ENCODE measurements around the gene RAB26.
"Not testable (repeated sequence)": the region's sequence is repeated elsewhere in the genome, so short reads cannot be mapped to it uniquely, and the experiment has no call there.

The RAB26 gene

GRCh38 chr16:2111412-2112335, 36.8 kb upstream of the RAB26 start:
- POLR2A ChIA-PET; DNase-seq; H3K27me3 ChIP-seq (replicated peaks in 2 of 5; ENCODE audit: control insufficient read depth in 4 of 5, insufficient read depth in 5 of 5, low read length in 4 of 5); H3K27ac ChIP-seq (ENCODE audit: insufficient read depth in 1 of 2, low read depth in 1 of 2, low read length in 2 of 2, poor library complexity in 1 of 2, severe bottlenecking in 2 of 2); H3K4me3 ChIP-seq (ENCODE audit: control insufficient read depth in 1 of 7, extremely low read depth in 1 of 7, insufficient read depth in 4 of 7, low read depth in 2 of 7, low read length in 6 of 7); CTCF ChIA-PET; H3K4me1 ChIP-seq (ENCODE audit: control extremely low read depth in 1 of 4, control insufficient read depth in 4 of 4, insufficient read depth in 4 of 4, low read length in 3 of 4); H3K9me3 ChIP-seq (ENCODE audit: control extremely low read depth in 1 of 5, control insufficient read depth in 4 of 5, insufficient read depth in 2 of 5, low read depth in 1 of 5, low read length in 4 of 5): not testable (repeated sequence)
- peaks cover 0 to 41% (median 7%) of the 10 kb centered on the region in 4 experiments for H3K36me3 ChIP-seq (ENCODE audit: control insufficient read depth in 4 of 4, insufficient read depth in 4 of 4, low read length in 3 of 4)
- WGBS (ENCODE audit: insufficient coverage), result 98% methylated on average over 29 of the region's 65 CpGs

DNA sequence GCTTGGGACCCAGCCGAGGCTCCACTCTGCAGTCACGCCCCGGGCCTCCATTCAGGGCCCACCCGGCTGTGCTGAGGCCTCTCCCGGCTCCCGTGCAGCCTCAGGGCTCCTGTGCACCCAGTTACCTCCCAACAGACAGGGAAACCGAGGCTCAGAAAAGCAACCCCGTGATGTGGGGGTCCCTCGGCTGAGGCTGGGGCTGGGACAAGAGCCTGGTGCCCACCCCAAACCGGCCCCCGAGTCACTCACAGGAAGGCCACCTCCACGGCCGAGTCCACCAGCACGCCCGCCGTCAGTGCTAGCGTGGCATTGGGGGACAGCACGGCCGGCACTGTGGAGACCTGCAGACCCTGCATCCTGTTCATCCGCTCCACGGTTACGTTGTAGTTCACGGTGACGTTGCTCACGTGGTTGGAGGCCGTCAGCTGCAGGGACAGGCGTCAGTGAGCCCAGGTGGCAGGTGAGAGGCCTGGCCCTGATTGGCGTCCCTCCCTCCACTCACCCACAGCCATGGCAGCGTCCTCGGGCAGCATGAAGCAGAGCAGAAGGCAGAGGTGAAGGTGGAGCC, 35.8 kb upstream of the RAB26 start:
- POLR2A ChIA-PET, result not testable (repeated sequence)

DNA sequence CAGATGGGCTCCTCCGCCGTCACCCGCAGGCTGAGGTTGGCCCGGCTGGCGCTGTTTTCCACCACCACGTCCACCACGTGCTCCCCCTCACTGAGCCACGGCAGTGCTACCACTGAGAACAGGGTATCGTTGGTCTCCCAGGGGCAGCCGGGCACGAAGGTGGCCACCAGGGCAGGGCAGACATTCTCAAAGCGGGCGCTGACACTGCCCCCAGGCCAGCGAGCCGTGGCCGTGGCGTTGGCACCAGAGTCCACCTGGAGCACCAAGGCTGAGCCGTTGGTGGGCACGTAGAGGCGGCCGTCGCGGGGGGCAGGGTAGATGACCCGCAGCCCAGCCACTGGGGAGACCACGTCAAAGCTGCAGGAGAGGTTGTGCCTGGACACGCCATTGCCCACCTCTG, 34.2 kb upstream of the RAB26 start:
- DNase-seq; POLR2A ChIA-PET; H3K27me3 ChIP-seq (replicated peaks in 2 of 5; ENCODE audit: control insufficient read depth in 4 of 5, insufficient read depth in 5 of 5, low read length in 4 of 5); CTCF ChIA-PET; H3K4me1 ChIP-seq (ENCODE audit: control extremely low read depth in 1 of 4, control insufficient read depth in 4 of 4, insufficient read depth in 4 of 4, low read length in 3 of 4); H3K4me3 ChIP-seq (ENCODE audit: control insufficient read depth in 1 of 7, extremely low read depth in 1 of 7, insufficient read depth in 4 of 7, low read depth in 2 of 7, low read length in 6 of 7); H3K9me3 ChIP-seq (ENCODE audit: control extremely low read depth in 1 of 5, control insufficient read depth in 4 of 5, insufficient read depth in 2 of 5, low read depth in 1 of 5, low read length in 4 of 5); H3K27ac ChIP-seq (ENCODE audit: insufficient read depth in 1 of 2, low read depth in 1 of 2, low read length in 2 of 2, poor library complexity in 1 of 2, severe bottlenecking in 2 of 2): not testable (repeated sequence)
- peaks cover 0 to 27% (median 7%) of the 10 kb centered on the region in 4 experiments for H3K36me3 ChIP-seq (ENCODE audit: control insufficient read depth in 4 of 4, insufficient read depth in 4 of 4, low read length in 3 of 4)
- 99% methylated on average over 23 of the region's 26 CpGs for WGBS (ENCODE audit: insufficient coverage)

More for the DNA sequence above, 35.8 kb upstream of the RAB26 start:
- H3K4me1 ChIP-seq (ENCODE audit: control extremely low read depth in 1 of 4, control insufficient read depth in 4 of 4, insufficient read depth in 4 of 4, low read length in 3 of 4); H3K9me3 ChIP-seq (ENCODE audit: control extremely low read depth in 1 of 5, control insufficient read depth in 4 of 5, insufficient read depth in 2 of 5, low read depth in 1 of 5, low read length in 4 of 5); H3K27ac ChIP-seq (ENCODE audit: insufficient read depth in 1 of 2, low read depth in 1 of 2, low read length in 2 of 2, poor library complexity in 1 of 2, severe bottlenecking in 2 of 2); H3K4me3 ChIP-seq (ENCODE audit: control insufficient read depth in 1 of 7, extremely low read depth in 1 of 7, insufficient read depth in 4 of 7, low read depth in 2 of 7, low read length in 6 of 7); CTCF ChIA-PET; DNase-seq; H3K27me3 ChIP-seq (replicated peaks in 2 of 5; ENCODE audit: control insufficient read depth in 4 of 5, insufficient read depth in 5 of 5, low read length in 4 of 5): not testable (repeated sequence)
- peaks cover 0 to 39% (median 7%) of the 10 kb centered on the region in 4 experiments for H3K36me3 ChIP-seq (ENCODE audit: control insufficient read depth in 4 of 4, insufficient read depth in 4 of 4, low read length in 3 of 4)
- WGBS (ENCODE audit: insufficient coverage), result 96% methylated on average over 18 of the region's 30 CpGs

GRCh38 chr16:2114885-2115590, 33.4 kb upstream of the RAB26 start:
- POLR2A ChIA-PET; H3K27me3 ChIP-seq (replicated peaks in 2 of 5; ENCODE audit: control insufficient read depth in 4 of 5, insufficient read depth in 5 of 5, low read length in 4 of 5); DNase-seq; H3K9me3 ChIP-seq (ENCODE audit: control extremely low read depth in 1 of 5, control insufficient read depth in 4 of 5, insufficient read depth in 2 of 5, low read depth in 1 of 5, low read length in 4 of 5); H3K4me3 ChIP-seq (ENCODE audit: control insufficient read depth in 1 of 7, extremely low read depth in 1 of 7, insufficient read depth in 4 of 7, low read depth in 2 of 7, low read length in 6 of 7); CTCF ChIA-PET; H3K27ac ChIP-seq (ENCODE audit: insufficient read depth in 1 of 2, low read depth in 1 of 2, low read length in 2 of 2, poor library complexity in 1 of 2, severe bottlenecking in 2 of 2); H3K4me1 ChIP-seq (ENCODE audit: control extremely low read depth in 1 of 4, control insufficient read depth in 4 of 4, insufficient read depth in 4 of 4, low read length in 3 of 4): not testable (repeated sequence)
- WGBS (ENCODE audit: insufficient coverage), result 95% methylated on average over 8 of the region's 34 CpGs
- peaks cover 0 to 22% (median 6%) of the 10 kb centered on the region in 4 experiments for H3K36me3 ChIP-seq (ENCODE audit: control insufficient read depth in 4 of 4, insufficient read depth in 4 of 4, low read length in 3 of 4)

GRCh38 chr16:2115591-2115973, 32.8 kb upstream of the RAB26 start:
- CTCF ChIA-PET, result no interaction called here
- POLR2A ChIA-PET, result no interaction called here
- Histone ChIP-seq H3K27ac (ENCODE audit: insufficient read depth in 1 of 2, low read depth in 1 of 2, low read length in 2 of 2, poor library complexity in 1 of 2, severe bottlenecking in 2 of 2) (no peak overlapping the region), H3K27me3 (replicated peaks in 2 of 5; ENCODE audit: control insufficient read depth in 4 of 5, insufficient read depth in 5 of 5, low read length in 4 of 5) (no peaks in the 10 kb centered on the region), H3K36me3 (ENCODE audit: control insufficient read depth in 4 of 4, insufficient read depth in 4 of 4, low read length in 3 of 4) (peaks cover 0 to 19% (median 4%) of the 10 kb centered on the region in 4 experiments), H3K4me3 (ENCODE audit: control insufficient read depth in 1 of 7, extremely low read depth in 1 of 7, insufficient read depth in 4 of 7, low read depth in 2 of 7, low read length in 6 of 7) (no peak overlapping the region), H3K4me1 (ENCODE audit: control extremely low read depth in 1 of 4, control insufficient read depth in 4 of 4, insufficient read depth in 4 of 4, low read length in 3 of 4) (no peaks in the 10 kb centered on the region), H3K9me3 (ENCODE audit: control extremely low read depth in 1 of 5, control insufficient read depth in 4 of 5, insufficient read depth in 2 of 5, low read depth in 1 of 5, low read length in 4 of 5) (no peaks in the 10 kb centered on the region)
- 90% methylated on average over 3 of the region's 13 CpGs for WGBS (ENCODE audit: insufficient coverage)
- DNase-seq, result no peak

DNA sequence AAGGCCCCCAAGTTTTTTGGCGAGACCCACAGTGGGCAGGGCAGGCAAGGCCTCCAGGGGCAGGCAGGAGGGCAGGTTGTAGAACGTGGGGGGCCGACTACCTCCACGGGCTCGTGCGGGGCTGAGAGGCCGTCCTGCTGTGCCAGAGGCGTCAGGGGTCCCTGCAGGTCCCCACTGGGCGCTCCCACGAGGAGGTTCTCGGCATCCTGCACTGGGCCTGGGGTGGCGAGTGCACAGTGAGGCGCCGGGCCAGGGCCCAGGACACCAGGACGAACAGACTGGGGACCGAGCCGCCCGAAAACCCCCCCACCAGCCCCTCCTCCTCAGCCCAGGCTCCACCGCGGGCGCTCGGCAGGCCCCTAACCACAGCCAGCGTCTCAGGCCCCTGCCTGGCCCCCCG, 32.0 kb upstream of the RAB26 start:
- DNase-seq; H3K9me3 ChIP-seq (ENCODE audit: control extremely low read depth in 1 of 5, control insufficient read depth in 4 of 5, insufficient read depth in 2 of 5, low read depth in 1 of 5, low read length in 4 of 5); H3K4me1 ChIP-seq (ENCODE audit: control extremely low read depth in 1 of 4, control insufficient read depth in 4 of 4, insufficient read depth in 4 of 4, low read length in 3 of 4); POLR2A ChIA-PET; H3K4me3 ChIP-seq (ENCODE audit: control insufficient read depth in 1 of 7, extremely low read depth in 1 of 7, insufficient read depth in 4 of 7, low read depth in 2 of 7, low read length in 6 of 7); H3K27ac ChIP-seq (ENCODE audit: insufficient read depth in 1 of 2, low read depth in 1 of 2, low read length in 2 of 2, poor library complexity in 1 of 2, severe bottlenecking in 2 of 2); H3K27me3 ChIP-seq (replicated peaks in 2 of 5; ENCODE audit: control insufficient read depth in 4 of 5, insufficient read depth in 5 of 5, low read length in 4 of 5); CTCF ChIA-PET: not testable (repeated sequence)
- WGBS (ENCODE audit: insufficient coverage), result 100% methylated on average over 6 of the region's 24 CpGs
- H3K36me3 ChIP-seq (ENCODE audit: control insufficient read depth in 4 of 4, insufficient read depth in 4 of 4, low read length in 3 of 4), result peaks cover 0 to 11% (median 2%) of the 10 kb centered on the region in 4 experiments

DNA sequence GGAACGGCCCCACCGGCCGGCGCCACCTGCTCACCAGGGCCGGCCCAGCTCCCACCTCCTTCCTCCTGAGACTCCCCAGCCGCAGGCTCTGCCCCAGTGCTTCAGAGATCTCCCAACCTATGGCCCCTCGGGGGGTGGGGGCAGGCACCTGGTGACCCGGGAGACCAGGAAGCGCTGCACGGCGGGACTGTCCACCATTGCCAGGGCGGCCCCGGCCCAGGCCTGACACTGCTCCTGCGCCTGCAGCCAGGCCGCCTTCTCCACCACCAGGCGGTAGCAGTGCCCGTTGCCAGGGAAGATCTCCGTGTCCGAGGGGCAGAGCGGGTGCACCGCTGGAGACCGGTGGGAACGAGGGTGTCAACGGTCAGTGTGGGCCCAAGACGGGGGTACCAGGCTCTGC, 31.1 kb upstream of the RAB26 start:
- CTCF ChIA-PET; H3K4me1 ChIP-seq (ENCODE audit: control extremely low read depth in 1 of 4, control insufficient read depth in 4 of 4, insufficient read depth in 4 of 4, low read length in 3 of 4); H3K4me3 ChIP-seq (ENCODE audit: control insufficient read depth in 1 of 7, extremely low read depth in 1 of 7, insufficient read depth in 4 of 7, low read depth in 2 of 7, low read length in 6 of 7); H3K9me3 ChIP-seq (ENCODE audit: control extremely low read depth in 1 of 5, control insufficient read depth in 4 of 5, insufficient read depth in 2 of 5, low read depth in 1 of 5, low read length in 4 of 5); H3K27ac ChIP-seq (ENCODE audit: insufficient read depth in 1 of 2, low read depth in 1 of 2, low read length in 2 of 2, poor library complexity in 1 of 2, severe bottlenecking in 2 of 2); H3K36me3 ChIP-seq (ENCODE audit: control insufficient read depth in 4 of 4, insufficient read depth in 4 of 4, low read length in 3 of 4); DNase-seq; H3K27me3 ChIP-seq (replicated peaks in 2 of 5; ENCODE audit: control insufficient read depth in 4 of 5, insufficient read depth in 5 of 5, low read length in 4 of 5); POLR2A ChIA-PET: not testable (repeated sequence)
- WGBS (ENCODE audit: insufficient coverage), result no CpG with 5 or more reads among the region's 25 CpGs

Data from common myeloid progenitor, CD34-positive (primary cell).